ENCODE data around the gene SRC.
A peak's percentile ranks its signal among the peaks of the same experiment; 100 is the strongest.
"Not testable (repeated sequence)": the region's sequence is repeated elsewhere in the genome, so short reads cannot be mapped to it uniquely, and the experiment has no call there.

Gene SRC

GRCh38 chr20:37365760-37366638, 20.1 kb downstream of the SRC start:
- DNase-seq (ENCODE audit: extremely low spot score): no peak
- ChIA-PET CTCF (no interaction called here), POLR2A (no interaction called here)
- no peak for TF ChIP-seq SUZ12 (IDR thresholded peaks at IDR 0.05)
- no peak for TF ChIP-seq CTBP1 (IDR thresholded peaks at IDR 0.05; ENCODE audit: borderline replicate concordance)
- TF ChIP-seq SP1 (IDR thresholded peaks at IDR 0.05): no peak
- TF ChIP-seq LEF1 (IDR thresholded peaks at IDR 0.05; ENCODE audit: borderline replicate concordance): no peak
- no peak for TF ChIP-seq HDGF (IDR thresholded peaks at IDR 0.05; ENCODE audit: borderline replicate concordance)
- no peak for TF ChIP-seq L3MBTL2 (conservative IDR thresholded peaks at IDR 0.05)
- no peak for TF ChIP-seq FOXK2 (IDR thresholded peaks at IDR 0.05)
- no peak for TF ChIP-seq FOXM1 (IDR thresholded peaks at IDR 0.05; ENCODE audit: borderline replicate concordance)
- no peak for TF ChIP-seq TARDBP (IDR thresholded peaks at IDR 0.05)
- TF ChIP-seq NFRKB (IDR thresholded peaks at IDR 0.05): no peak
- TF ChIP-seq ARNT (IDR thresholded peaks at IDR 0.05): no peak
- no peak for TF ChIP-seq FOXA1 (IDR thresholded peaks at IDR 0.05)

DNA sequence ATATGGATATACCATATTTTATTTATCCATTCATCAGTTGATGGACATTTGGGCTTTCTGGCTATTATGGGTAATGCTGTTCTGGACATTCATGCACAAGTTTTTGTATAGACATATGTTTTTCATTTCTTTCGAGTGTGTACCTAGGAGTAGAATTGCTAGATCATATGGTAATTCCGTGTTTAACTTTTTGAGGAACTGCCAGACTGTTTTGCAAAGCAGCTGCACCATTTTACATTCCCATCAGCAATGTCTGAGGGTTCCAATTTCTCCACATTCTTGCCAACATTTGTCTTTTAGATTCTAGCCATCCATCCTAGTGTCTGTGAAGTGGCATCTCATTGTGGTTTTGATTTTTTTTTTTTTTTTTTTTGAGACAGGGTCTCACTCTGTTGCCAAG, 20.8 kb downstream of the SRC start:
- TF ChIP-seq LEF1 (IDR thresholded peaks at IDR 0.05; ENCODE audit: borderline replicate concordance): no peak
- no peak for TF ChIP-seq FOXM1 (IDR thresholded peaks at IDR 0.05; ENCODE audit: borderline replicate concordance)
- no peak for TF ChIP-seq TARDBP (IDR thresholded peaks at IDR 0.05)
- TF ChIP-seq BHLHE40 (IDR thresholded peaks at IDR 0.05; ENCODE audit: borderline replicate concordance): no peak
- TF ChIP-seq HDGF (IDR thresholded peaks at IDR 0.05; ENCODE audit: borderline replicate concordance): no peak
- TF ChIP-seq FOXK2 (IDR thresholded peaks at IDR 0.05): no peak
- TF ChIP-seq ZNF384 (IDR thresholded peaks at IDR 0.05): no peak
- TF ChIP-seq ARNT (IDR thresholded peaks at IDR 0.05): no peak
- ChIA-PET CTCF (no interaction called here), POLR2A (no interaction called here)
- DNase-seq (ENCODE audit: extremely low spot score): no peak

- no peak for DNase-seq (ENCODE audit: extremely low spot score)
- POLR2A ChIA-PET: no interaction called here
- no peak for TF ChIP-seq HDGF (IDR thresholded peaks at IDR 0.05; ENCODE audit: borderline replicate concordance)
- TF ChIP-seq ELF4 (IDR thresholded peaks at IDR 0.05): no peak
- CTCF ChIA-PET: interaction anchor here (0.7 kb wide), 1 partner anchor 580 kb away, joined by 3 read pairs; no protein-coding TSS in a partner anchor
Observed at GRCh38 chr20:37369846-37370245, 23.9 kb downstream of the SRC start.

DNA sequence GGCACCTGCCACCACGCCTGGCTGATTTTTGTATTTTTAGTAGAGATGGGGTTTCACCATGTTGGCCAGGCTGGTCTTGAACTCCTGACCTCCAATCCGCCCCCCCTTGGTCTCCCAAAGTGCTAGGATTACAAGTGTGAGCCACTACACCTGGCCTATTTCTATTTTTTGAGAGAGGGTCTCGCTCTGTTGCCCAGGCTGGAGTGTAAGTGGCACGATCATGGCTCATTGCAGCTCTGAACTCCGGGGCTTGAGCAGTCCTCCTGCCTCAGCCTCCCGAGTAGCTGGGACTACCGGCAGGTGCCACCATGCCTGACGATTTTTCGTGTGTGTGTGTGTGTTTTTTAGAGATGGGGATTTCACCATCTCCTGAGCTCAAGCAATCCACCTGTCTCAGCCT, 25.9 kb downstream of the SRC start:
- POLR2A ChIA-PET; DNase-seq (ENCODE audit: extremely low spot score): not testable (repeated sequence)
- CTCF ChIA-PET: interaction anchor here (0.6 kb wide), 1 partner anchor 161 kb away, joined by 3 read pairs; no protein-coding TSS in a partner anchor

DNA sequence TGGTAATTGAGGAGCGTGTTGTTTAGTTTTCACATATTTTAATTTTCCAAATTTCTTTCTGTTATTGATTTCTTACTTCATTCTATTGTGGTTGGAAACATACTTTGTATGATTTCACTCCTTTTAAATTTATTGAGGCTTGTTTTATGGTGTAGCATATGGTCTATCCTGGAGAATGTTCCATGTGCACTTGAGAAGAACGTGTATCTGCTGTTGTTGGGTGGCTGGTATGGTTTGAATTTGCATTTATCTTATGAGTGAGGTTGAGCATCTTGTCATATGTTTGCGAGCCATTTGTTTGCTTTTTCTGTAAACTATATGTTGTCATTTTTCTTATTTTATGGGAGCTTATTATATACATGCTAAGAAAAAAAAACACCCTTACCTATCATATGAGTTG, 26.5 kb downstream of the SRC start:
- no peak for DNase-seq (ENCODE audit: extremely low spot score)
- ChIA-PET CTCF (no interaction called here), POLR2A (no interaction called here)
- TF ChIP-seq L3MBTL2 (conservative IDR thresholded peaks at IDR 0.05) (no peak), ELF4 (IDR thresholded peaks at IDR 0.05) (no peak), HDGF (IDR thresholded peaks at IDR 0.05; ENCODE audit: borderline replicate concordance) (no peak), SP1 (IDR thresholded peaks at IDR 0.05) (no peak), FOXM1 (IDR thresholded peaks at IDR 0.05; ENCODE audit: borderline replicate concordance) (no peak)

GRCh38 chr20:37373020-37373598, 27.2 kb downstream of the SRC start:
- ChIA-PET POLR2A (no interaction called here), CTCF (interaction anchor here (1.1 kb wide), 1 partner anchor 12 kb away, joined by 3 read pairs; no protein-coding TSS in a partner anchor)
- TF ChIP-seq BHLHE40 (IDR thresholded peaks at IDR 0.05; ENCODE audit: borderline replicate concordance): no peak
- TF ChIP-seq LEF1 (IDR thresholded peaks at IDR 0.05; ENCODE audit: borderline replicate concordance): 0 out of 2 replicates have a peak, but pooled peaks have one; percentile 10
- no peak for DNase-seq (ENCODE audit: extremely low spot score)

GRCh38 chr20:37375227-37375626, 29.3 kb downstream of the SRC start:
- DNase-seq (ENCODE audit: extremely low spot score): no peak
- POLR2A ChIA-PET: no interaction called here
- TF ChIP-seq ZNF384 (IDR thresholded peaks at IDR 0.05) (no peak), LEF1 (IDR thresholded peaks at IDR 0.05; ENCODE audit: borderline replicate concordance) (no peak), L3MBTL2 (conservative IDR thresholded peaks at IDR 0.05) (no peak), FOXA1 (IDR thresholded peaks at IDR 0.05) (no peak), ELF4 (IDR thresholded peaks at IDR 0.05) (no peak), ARNT (IDR thresholded peaks at IDR 0.05) (no peak), TARDBP (IDR thresholded peaks at IDR 0.05) (no peak), FOXK2 (IDR thresholded peaks at IDR 0.05) (no peak), FOXM1 (IDR thresholded peaks at IDR 0.05; ENCODE audit: borderline replicate concordance) (no peak), CTBP1 (IDR thresholded peaks at IDR 0.05; ENCODE audit: borderline replicate concordance) (no peak), SP1 (IDR thresholded peaks at IDR 0.05) (no peak), BHLHE40 (IDR thresholded peaks at IDR 0.05; ENCODE audit: borderline replicate concordance) (no peak), HDGF (IDR thresholded peaks at IDR 0.05; ENCODE audit: borderline replicate concordance) (no peak), SUZ12 (IDR thresholded peaks at IDR 0.05) (no peak), NFRKB (IDR thresholded peaks at IDR 0.05) (no peak)
- TF ChIP-seq, protein P1, sequence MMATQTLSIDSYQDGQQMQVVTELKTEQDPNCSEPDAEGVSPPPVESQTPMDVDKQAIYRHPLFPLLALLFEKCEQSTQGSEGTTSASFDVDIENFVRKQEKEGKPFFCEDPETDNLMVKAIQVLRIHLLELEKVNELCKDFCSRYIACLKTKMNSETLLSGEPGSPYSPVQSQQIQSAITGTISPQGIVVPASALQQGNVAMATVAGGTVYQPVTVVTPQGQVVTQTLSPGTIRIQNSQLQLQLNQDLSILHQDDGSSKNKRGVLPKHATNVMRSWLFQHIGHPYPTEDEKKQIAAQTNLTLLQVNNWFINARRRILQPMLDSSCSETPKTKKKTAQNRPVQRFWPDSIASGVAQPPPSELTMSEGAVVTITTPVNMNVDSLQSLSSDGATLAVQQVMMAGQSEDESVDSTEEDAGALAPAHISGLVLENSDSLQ (IDR thresholded peaks at IDR 0.05): no peak
- CTCF ChIA-PET: no interaction called here

DNA sequence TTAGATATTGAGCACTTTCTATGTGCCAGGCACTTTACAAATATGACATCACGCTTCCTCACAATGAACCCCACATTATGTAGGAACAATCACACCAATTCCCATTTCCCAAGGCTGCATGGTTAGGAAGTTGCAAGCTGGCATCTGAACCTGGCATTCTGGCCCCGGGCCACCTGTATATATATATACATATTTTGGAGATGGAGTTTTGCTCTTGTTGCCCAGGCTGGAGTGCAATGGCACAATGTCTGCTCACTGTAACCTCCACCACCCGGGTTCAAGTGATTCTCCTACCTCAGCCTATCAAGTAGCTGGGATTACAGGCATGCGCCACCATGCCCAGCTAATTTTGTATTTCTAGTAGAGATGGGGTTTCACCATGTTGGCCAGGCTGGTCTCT, 30.4 kb downstream of the SRC start:
- CTCF ChIA-PET: no interaction called here
- POLR2A ChIA-PET: no interaction called here
- no peak for TF ChIP-seq ZNF384 (IDR thresholded peaks at IDR 0.05)
- TF ChIP-seq HDGF (IDR thresholded peaks at IDR 0.05; ENCODE audit: borderline replicate concordance): no peak
- no peak for DNase-seq (ENCODE audit: extremely low spot score)
